Trophoblast cell (in vitro differentiated cells and primary cell): ENCODE results near the gene FHOD3.

Experiments used
- DNase-seq, 2 donors: peaks; one replicate each; pipeline ENCODE4 v3.0.0-alpha.2; 2016
- H2AFZ ChIP-seq: 2 replicates; pipeline ENCODE4 v1.6.1; 2013; ENCODE audit warnings: low read length, moderate library complexity, mild to moderate bottlenecking; ENCODE audit not compliant: insufficient read depth, poor library complexity
- H2AK5ac ChIP-seq: 2 replicates; pipeline ENCODE4 v1.6.1; 2013; ENCODE audit warnings: mild to moderate bottlenecking, low read length
- H2BK120ac ChIP-seq: 2 replicates; pipeline ENCODE4 v1.6.1; 2013; ENCODE audit warnings: low read length, mild to moderate bottlenecking, moderate library complexity; ENCODE audit not compliant: insufficient read depth, poor library complexity
- H2BK12ac ChIP-seq: 2 replicates; pipeline ENCODE4 v1.6.1; 2013; ENCODE audit warnings: mild to moderate bottlenecking, low read length, moderate library complexity
- H2BK5ac ChIP-seq: 2 replicates; pipeline ENCODE4 v1.6.1; 2013; ENCODE audit warnings: low read length, low read depth, moderate library complexity, mild to moderate bottlenecking; ENCODE audit not compliant: poor library complexity
- H3K14ac ChIP-seq: 2 replicates; pipeline ENCODE4 v1.6.1; 2013; ENCODE audit warnings: mild to moderate bottlenecking, low read length
- H3K18ac ChIP-seq: 2 replicates; pipeline ENCODE4 v1.6.1; 2013; ENCODE audit warnings: mild to moderate bottlenecking, low read length
- H3K23ac ChIP-seq: 2 replicates; pipeline ENCODE4 v1.6.1; 2013; ENCODE audit warnings: low read length
- H3K27ac ChIP-seq: 2 replicates; pipeline ENCODE4 v1.5.1; 2013; ENCODE audit warnings: low read depth, mild to moderate bottlenecking, inconsistent platforms, low read length, moderate library complexity
- H3K27me3 ChIP-seq: 2 replicates; pipeline ENCODE4 v1.6.1; 2013; ENCODE audit warnings: inconsistent platforms, mild to moderate bottlenecking, low read length, moderate library complexity; ENCODE audit not compliant: insufficient read depth
- H3K36me3 ChIP-seq, 2 experiments: 1 replicate in 1 of 2; 2 replicates in 1 of 2; pipeline ENCODE4 v1.6.1; 2013; ENCODE audit warnings: low read length in 2 of 2, mild to moderate bottlenecking in 2 of 2, moderate library complexity in 1 of 2; ENCODE audit not compliant: insufficient read depth in 2 of 2, control insufficient read depth in 1 of 2
- H3K4ac ChIP-seq: 2 replicates; pipeline ENCODE4 v1.6.1; 2013; ENCODE audit warnings: low read depth, mild to moderate bottlenecking, low read length, moderate library complexity
- H3K4me1 ChIP-seq, 2 experiments: 1 replicate in 1 of 2; 2 replicates in 1 of 2; pipeline ENCODE4 v1.6.1; 2013; ENCODE audit warnings: low read length in 2 of 2, mild to moderate bottlenecking in 2 of 2, moderate library complexity in 1 of 2; ENCODE audit not compliant: insufficient read depth in 2 of 2, control insufficient read depth in 1 of 2
- H3K4me2 ChIP-seq: 2 replicates; pipeline ENCODE4 v1.6.1; 2013; ENCODE audit warnings: inconsistent platforms, mild to moderate bottlenecking, low read length, moderate library complexity
- H3K4me3 ChIP-seq: 2 replicates; pipeline ENCODE4 v1.5.1; 2013; ENCODE audit warnings: mild to moderate bottlenecking, low read depth, low read length, inconsistent platforms
- H3K79me1 ChIP-seq: one replicate; pipeline ENCODE4 v1.6.1; 2013; ENCODE audit warnings: low read length
- H3K79me2 ChIP-seq: 2 replicates; pipeline ENCODE4 v1.6.1; 2013; ENCODE audit warnings: low read length, mild to moderate bottlenecking; ENCODE audit not compliant: control insufficient read depth, insufficient read depth, poor library complexity
- H3K9ac ChIP-seq: 2 replicates; pipeline ENCODE4 v1.6.1; 2013; ENCODE audit warnings: mild to moderate bottlenecking, low read length
- H3K9me3 ChIP-seq: 2 replicates; pipeline ENCODE4 v1.6.1; 2013; ENCODE audit warnings: low read depth, mild to moderate bottlenecking, control low read depth, inconsistent platforms, low read length; ENCODE audit not compliant: insufficient read depth
- H4K12ac ChIP-seq: 2 replicates; pipeline ENCODE4 v1.6.1; 2013; ENCODE audit warnings: low read depth, mild to moderate bottlenecking, low read length, moderate library complexity
- H4K8ac ChIP-seq: 2 replicates; pipeline ENCODE4 v1.6.1; 2013; ENCODE audit warnings: low read depth, mild to moderate bottlenecking, low read length, moderate library complexity
- H4K91ac ChIP-seq: one replicate; pipeline ENCODE4 v1.6.1; 2013; ENCODE audit warnings: low read depth, mild to moderate bottlenecking, low read length, moderate library complexity
- WGBS: extraction: QIAGEN DNeasy Blood & Tissue Kit; methylation state at CpG from one replicate; pipeline ENCODE4 v1.1.7; 2013; ENCODE audit warnings: missing lambda C conversion rate; ENCODE audit not compliant: insufficient read length, insufficient coverage; ENCODE audit errors: extremely low coverage; 5-methylcytosine and 5-hydroxymethylcytosine counted together

The FHOD3 gene

DNA sequence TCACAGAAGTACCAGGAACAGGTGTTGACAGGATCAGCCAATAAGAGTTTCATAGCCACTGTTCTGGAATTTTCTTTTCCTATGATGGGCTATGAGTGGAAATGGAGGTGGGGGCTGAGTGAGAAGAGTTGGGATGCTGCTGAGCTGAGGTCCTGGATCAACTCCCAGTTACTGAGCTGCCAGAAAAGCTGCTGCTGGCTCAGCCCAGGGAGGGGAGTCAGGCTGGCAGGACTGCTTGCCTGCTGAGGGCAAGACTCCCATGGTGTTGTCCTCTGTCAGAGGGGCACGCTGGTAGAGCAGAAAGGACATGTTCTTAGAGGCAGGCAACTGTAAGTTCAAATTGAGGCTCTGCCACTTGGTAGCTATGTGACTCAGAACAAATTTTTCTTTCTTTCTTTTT, 519.5 kb downstream of the FHOD3 start:
- no peak overlapping the region for H2BK120ac ChIP-seq
- no peaks in the 10 kb centered on the region for H3K27me3 ChIP-seq
- H4K12ac ChIP-seq: no peak overlapping the region
- peaks cover 3 to 7% of the 10 kb centered on the region in 2 experiments for H3K36me3 ChIP-seq
- no peak overlapping the region for H2AFZ ChIP-seq
- no peak overlapping the region for H3K4me3 ChIP-seq
- H4K8ac ChIP-seq: no peak overlapping the region
- H2BK5ac ChIP-seq: no peak overlapping the region
- no CpG with 5 or more reads among the region's 1 CpG for WGBS
- no peaks in the 10 kb centered on the region for H3K4me1 ChIP-seq
- no peak overlapping the region for H2AK5ac ChIP-seq
- H3K79me1 ChIP-seq: no peaks in the 10 kb centered on the region
- H3K4ac ChIP-seq: no peak overlapping the region
- DNase-seq: no peak
- no peak overlapping the region for H2BK12ac ChIP-seq
- H3K79me2 ChIP-seq: no peaks in the 10 kb centered on the region
- H3K4me2 ChIP-seq: no peak overlapping the region
- H3K9me3 ChIP-seq: no peaks in the 10 kb centered on the region
- H3K9ac ChIP-seq: no peak overlapping the region
- no peak overlapping the region for H4K91ac ChIP-seq
- H3K27ac ChIP-seq: no peak overlapping the region
- no peak overlapping the region for H3K18ac ChIP-seq
- H3K14ac ChIP-seq: no peak overlapping the region
- H3K23ac ChIP-seq: no peak overlapping the region

DNA sequence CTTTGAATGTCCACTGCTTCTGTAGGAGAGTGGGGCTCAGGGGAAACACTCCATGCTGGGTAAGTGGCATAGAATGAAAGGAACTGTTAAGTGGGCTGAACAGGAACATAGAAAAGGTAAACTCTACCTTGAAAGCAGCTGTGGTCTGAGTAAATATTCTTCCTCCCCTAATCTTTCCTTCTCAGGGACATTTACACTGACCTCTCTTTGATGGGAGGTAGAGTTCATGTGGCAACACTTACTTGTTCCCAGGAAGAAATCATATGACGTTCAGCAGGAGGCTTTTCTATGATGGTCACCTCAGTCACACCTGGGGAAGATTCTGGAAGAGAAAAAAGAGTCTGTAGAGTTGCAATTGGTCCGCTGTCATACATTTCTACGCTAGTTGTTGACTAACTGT, 521.1 kb downstream of the FHOD3 start:
- no peak overlapping the region for H2AFZ ChIP-seq
- H3K18ac ChIP-seq: no peak overlapping the region
- H4K12ac ChIP-seq: no peak overlapping the region
- H2BK5ac ChIP-seq: no peak overlapping the region
- H2BK120ac ChIP-seq: no peak overlapping the region
- no peak overlapping the region for H4K8ac ChIP-seq
- no peak overlapping the region for H3K23ac ChIP-seq
- no peak overlapping the region for H3K9ac ChIP-seq
- no peak overlapping the region for H3K4me2 ChIP-seq
- no peak overlapping the region for H3K27ac ChIP-seq
- no peaks in the 10 kb centered on the region for H3K27me3 ChIP-seq
- H3K4me3 ChIP-seq: no peak overlapping the region
- H3K9me3 ChIP-seq: no peaks in the 10 kb centered on the region
- no peak overlapping the region for H3K14ac ChIP-seq
- no peaks in the 10 kb centered on the region for H3K4me1 ChIP-seq
- no CpG with 5 or more reads among the region's 3 CpGs for WGBS
- H3K4ac ChIP-seq: no peak overlapping the region
- no peak overlapping the region for H4K91ac ChIP-seq
- no peaks in the 10 kb centered on the region for H3K79me2 ChIP-seq
- no peak overlapping the region for H2AK5ac ChIP-seq
- no peak overlapping the region for H2BK12ac ChIP-seq
- DNase-seq: no peak
- peaks cover 3 to 8% of the 10 kb centered on the region in 2 experiments for H3K36me3 ChIP-seq
- H3K79me1 ChIP-seq: no peaks in the 10 kb centered on the region

DNA sequence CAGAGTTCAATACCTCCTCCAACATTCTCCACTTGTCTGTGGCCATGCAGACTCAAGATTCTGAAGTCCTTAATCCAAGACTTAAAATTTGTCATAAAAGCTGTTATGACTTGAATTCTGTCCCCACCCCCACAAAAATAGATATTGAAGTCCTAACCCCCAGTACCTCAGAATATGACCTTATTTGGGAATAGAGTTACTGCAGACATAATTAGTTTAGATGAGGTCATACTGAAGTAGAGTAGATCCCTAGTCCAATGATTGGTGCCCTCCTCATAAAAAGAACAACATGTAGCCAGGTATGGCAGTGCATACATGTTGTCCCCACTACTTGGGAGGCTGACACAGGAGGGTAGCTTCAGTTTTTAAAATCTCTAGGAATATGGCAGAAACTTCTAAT, 522.1 kb downstream of the FHOD3 start:
- no peaks in the 10 kb centered on the region for H3K79me1 ChIP-seq
- H3K23ac ChIP-seq: no peak overlapping the region
- H3K79me2 ChIP-seq: no peaks in the 10 kb centered on the region

DNA sequence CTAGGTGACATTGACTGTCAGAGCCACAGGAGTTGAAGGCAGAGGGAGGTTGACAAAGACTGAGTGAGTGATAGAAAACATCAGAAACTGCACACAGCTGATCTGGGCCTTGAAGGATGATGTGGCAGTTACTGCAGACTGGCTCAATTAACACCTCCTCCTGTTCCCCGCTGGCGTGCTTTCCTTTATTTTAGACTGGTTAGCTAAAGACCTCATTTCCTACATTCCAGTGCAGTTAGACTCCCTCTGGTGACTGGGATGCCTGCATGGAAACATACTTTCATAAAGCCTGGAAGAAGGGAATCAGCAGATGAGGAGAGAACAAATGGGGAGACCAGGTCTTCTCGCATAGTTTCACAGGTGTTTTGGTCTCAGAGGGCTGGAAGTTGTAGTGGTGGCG, 524.2 kb downstream of the FHOD3 start:
- no peaks in the 10 kb centered on the region for H3K79me1 ChIP-seq
- H3K4me1 ChIP-seq: no peaks in the 10 kb centered on the region
- no peak overlapping the region for H2BK12ac ChIP-seq
- no peak overlapping the region for H3K4ac ChIP-seq
- no peak overlapping the region for H3K4me2 ChIP-seq
- H3K36me3 ChIP-seq: peaks cover 3 to 6% of the 10 kb centered on the region in 2 experiments
- no peak overlapping the region for H3K18ac ChIP-seq
- peak; percentile 44 to 69 for DNase-seq
- no peaks in the 10 kb centered on the region for H3K27me3 ChIP-seq
- H2BK120ac ChIP-seq: no peak overlapping the region
- H3K4me3 ChIP-seq: no peak overlapping the region
- WGBS: no CpG with 5 or more reads among the region's 4 CpGs
- H4K91ac ChIP-seq: no peak overlapping the region
- H3K79me2 ChIP-seq: no peaks in the 10 kb centered on the region
- no peaks in the 10 kb centered on the region for H3K9me3 ChIP-seq
- no peak overlapping the region for H3K14ac ChIP-seq
- H3K9ac ChIP-seq: no peak overlapping the region
- no peak overlapping the region for H4K8ac ChIP-seq
- no peak overlapping the region for H2BK5ac ChIP-seq
- H2AK5ac ChIP-seq: no peak overlapping the region
- no peak overlapping the region for H2AFZ ChIP-seq
- no peak overlapping the region for H4K12ac ChIP-seq
- H3K23ac ChIP-seq: no peak overlapping the region
- H3K27ac ChIP-seq: no peak overlapping the region

More for the DNA sequence above, 522.1 kb downstream of the FHOD3 start:
- Histone ChIP-seq H3K4me3 (no peak overlapping the region), H3K4ac (no peak overlapping the region), H3K9ac (no peak overlapping the region), H3K4me1 (no peaks in the 10 kb centered on the region), H2AK5ac (no peak overlapping the region), H3K36me3 (peaks cover 3 to 8% of the 10 kb centered on the region in 2 experiments), H4K12ac (no peak overlapping the region), H2AFZ (no peak overlapping the region), H2BK120ac (no peak overlapping the region), H3K9me3 (no peaks in the 10 kb centered on the region), H4K8ac (no peak overlapping the region), H2BK5ac (no peak overlapping the region), H2BK12ac (no peak overlapping the region), H3K27me3 (no peaks in the 10 kb centered on the region), H3K14ac (no peak overlapping the region), H3K4me2 (no peak overlapping the region), H3K18ac (no peak overlapping the region), H4K91ac (no peak overlapping the region), H3K27ac (no peak overlapping the region)
- no peak for DNase-seq
